Activated CD8-positive, alpha-beta memory T cell treated with anti-CD3 and anti-CD28 coated beads for 4 hours (primary cell): ENCODE measurements around the gene SOX5.

ENCODE experiments used
- DNase-seq, 2 donors: peaks; one replicate each; pipeline ENCODE4 v3.0.0-alpha.2; 2020; ENCODE audit warnings: low read depth in 2 of 2

SOX5 gene

DNA sequence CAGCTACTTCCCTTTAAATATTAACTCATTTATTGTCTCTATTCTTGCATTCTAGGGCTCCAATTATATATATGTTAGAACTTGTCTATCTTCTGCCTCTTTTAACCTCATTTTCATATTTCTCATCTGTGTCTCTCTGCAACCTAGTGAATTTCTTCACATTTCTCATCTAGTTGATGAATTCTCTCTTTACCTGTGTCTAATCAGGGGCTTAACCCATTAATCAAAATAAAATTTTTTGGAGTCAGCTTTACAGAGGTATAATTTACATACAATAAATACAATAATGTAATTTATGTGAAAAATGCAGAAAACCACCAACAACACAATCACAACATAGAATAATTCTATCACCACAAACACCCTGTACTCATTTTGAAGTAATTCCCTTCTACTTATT is 255.2 kb downstream of the SOX5 start:
- DNase-seq = no peak

- no peak for DNase-seq
Observed at GRCh38 chr12:23687947-23688346, 261.5 kb downstream of the SOX5 start.

- DNase-seq = no peak
Observed at GRCh38 chr12:23686095-23686494, 263.4 kb downstream of the SOX5 start.

DNA sequence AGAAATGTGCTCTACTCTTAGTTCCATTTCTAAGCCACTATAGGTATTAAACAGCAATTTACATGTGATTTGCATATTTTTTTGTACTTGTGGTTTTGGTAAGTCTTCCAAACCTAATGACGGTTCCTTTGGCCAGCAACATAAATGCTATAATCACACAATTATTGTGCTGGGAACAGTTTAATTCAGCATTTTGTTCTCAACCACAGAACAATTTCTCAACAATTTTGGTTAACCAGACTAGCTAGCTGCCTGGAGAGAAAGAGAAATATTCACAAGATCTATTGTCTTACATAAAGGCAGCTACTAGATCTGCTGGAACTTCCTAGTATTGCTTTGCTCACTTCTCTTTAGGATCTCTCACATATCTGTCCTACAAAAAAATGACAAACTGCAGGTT is 265.3 kb downstream of the SOX5 start:
- DNase-seq = no peak

DNA sequence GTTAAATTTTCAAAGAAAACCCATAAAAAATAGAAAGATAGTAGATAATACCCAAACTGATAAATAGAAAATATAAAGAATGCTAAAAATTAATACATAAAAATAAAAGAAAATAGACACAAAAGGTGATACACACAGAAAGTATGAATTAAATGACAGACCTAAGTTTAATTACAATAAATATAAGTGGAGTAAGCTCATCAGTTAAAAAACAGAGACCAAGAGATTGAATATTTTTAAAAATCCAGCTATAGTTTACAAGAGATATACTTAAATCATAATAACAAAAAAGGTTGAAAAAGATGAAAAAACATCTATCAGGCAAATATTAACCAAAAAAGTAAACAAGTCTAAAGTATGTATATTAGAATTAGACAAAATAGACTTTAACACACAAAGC is 268.2 kb downstream of the SOX5 start:
- no peak for DNase-seq

GRCh38 chr12:23674064-23674463 is 275.4 kb downstream of the SOX5 start:
- DNase-seq = no peak

DNA sequence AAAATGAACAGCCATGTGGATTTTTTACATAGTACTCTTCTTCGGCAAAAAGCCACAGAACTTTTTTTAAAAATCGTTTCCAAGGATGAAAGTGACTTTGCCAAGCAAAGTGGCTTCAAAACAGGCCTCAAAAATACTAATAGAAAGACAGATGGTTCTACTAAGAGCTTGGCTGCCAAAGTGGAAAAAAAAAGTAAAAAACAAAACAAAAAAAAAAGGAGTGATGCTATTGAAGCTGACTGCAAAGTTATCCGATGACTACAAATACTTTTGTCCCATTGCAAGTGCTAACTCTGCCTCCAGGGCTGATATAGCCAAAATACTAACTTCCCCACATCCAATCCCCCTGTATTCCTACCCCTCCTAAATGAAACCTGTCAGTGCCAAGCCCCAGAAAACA is 277.6 kb downstream of the SOX5 start:
- DNase-seq = no peak

DNA sequence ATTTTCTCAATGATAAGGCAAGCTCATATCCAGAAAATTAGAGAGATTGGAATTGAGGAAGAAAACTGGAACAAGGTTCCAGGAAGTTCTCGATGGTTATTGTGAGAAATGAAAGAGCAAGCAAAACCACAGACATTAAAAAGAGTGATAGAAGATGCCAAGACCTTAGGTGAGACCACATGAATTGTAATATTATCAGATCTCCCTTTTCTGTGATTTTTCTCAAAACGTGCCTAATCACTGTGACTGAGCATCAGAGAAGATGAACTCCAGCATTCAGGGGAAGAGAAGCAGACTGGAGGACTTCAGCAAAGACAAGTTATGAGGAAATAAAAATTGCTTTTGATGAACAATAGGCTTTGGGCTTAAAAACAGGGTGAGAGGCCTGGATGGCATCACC is 278.8 kb downstream of the SOX5 start:
- no peak for DNase-seq

- DNase-seq = no peak
Observed at GRCh38 chr12:23669691-23670090, 279.8 kb downstream of the SOX5 start.

DNA sequence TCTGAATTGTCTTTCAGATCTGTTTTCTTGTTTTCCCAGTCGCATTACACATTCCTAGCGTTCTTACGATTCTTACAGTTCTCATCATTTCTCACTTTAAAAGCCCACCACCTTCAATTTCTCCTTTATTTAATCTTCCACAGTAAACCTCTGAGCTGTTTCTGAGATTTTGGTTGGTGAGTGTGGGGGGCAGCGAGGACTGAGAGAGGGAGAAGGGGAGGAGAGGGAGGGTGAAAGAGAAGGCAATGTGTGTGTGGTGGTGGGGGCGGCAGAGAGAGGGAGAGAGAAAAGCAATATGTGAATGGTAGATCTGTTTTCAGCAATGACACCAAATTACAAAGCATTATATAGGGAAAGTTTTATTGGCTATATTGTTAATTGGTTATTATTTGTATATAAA is 282.6 kb downstream of the SOX5 start:
- no peak for DNase-seq

DNA sequence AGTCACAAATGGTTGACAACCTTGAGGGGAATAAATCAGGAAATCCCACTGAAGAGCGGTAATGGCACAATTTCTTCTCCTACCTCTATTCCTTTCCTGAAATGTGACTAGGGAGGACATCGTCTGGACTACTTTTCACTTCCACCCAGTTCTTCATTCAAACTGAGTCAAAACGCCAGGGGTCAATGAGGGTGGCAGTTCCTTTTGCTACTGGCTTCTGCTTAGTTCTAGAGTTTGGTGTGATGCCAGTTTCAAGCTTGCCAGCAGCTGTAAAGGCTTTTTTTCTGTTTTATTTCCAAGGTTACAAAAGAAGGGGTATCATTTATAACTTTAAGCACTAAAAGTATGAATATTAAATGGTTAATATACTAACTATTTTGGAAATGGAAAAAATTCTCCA is 286.5 kb downstream of the SOX5 start:
- no peak for DNase-seq

GRCh38 chr12:23659131-23659530 is 290.3 kb downstream of the SOX5 start:
- no peak for DNase-seq

DNA sequence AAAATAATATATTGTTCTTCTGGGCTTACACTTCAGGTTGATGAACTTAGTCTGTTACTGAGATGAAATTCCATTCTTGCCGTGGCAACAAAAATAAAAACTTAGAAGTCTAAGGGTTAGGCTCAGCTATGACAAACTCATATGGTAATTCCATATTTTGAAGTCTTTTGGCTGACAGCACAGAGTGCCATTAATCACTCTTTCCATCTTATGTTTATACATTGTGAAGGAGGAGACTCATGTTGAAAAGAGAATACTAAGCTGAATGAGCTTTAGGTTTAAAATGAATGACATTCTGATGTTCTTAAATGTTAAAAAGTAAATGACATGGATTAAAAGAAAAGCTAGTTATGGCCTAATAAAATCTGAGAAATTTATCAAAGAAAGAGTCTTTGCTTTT is 291.9 kb downstream of the SOX5 start:
- DNase-seq = no peak

DNA sequence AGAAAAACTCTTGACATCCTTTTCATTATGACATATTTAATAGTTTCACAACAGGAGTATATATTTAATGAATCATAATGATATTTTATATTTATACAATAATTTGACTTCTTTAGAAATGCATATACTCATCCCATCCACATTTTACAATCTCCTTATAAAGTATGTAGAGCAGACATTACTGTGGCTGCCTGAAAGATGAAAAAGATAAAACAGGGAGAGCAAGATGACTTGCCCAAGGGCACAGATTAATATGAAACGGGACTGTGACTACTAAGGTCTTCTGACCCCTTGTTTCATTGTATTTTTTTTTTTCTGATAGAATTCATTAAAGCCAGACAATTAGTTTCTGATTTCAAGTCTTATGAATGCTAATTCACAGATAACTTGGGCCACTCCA is 293.6 kb downstream of the SOX5 start:
- DNase-seq = no peak

DNA sequence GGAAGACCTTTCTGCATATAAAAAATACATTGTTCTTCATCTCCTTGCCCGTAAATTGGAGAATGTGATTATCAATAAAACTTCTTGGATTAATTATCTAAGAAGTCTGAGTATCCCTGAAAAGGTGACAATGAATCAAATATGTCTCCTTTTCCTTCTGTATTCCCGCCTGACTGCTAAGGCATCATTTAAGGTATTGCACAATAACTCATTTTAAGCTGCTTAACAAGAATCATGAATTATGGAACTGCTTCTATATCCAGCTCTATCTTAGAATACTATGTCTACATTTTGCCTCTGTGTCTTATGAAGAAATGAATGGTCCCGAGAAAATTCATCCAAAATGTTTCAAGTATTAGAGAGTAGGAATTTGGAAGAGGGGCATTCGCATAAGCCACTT is 294.4 kb downstream of the SOX5 start:
- no peak for DNase-seq

GRCh38 chr12:23648546-23648945 is 300.9 kb downstream of the SOX5 start:
- no peak for DNase-seq

DNA sequence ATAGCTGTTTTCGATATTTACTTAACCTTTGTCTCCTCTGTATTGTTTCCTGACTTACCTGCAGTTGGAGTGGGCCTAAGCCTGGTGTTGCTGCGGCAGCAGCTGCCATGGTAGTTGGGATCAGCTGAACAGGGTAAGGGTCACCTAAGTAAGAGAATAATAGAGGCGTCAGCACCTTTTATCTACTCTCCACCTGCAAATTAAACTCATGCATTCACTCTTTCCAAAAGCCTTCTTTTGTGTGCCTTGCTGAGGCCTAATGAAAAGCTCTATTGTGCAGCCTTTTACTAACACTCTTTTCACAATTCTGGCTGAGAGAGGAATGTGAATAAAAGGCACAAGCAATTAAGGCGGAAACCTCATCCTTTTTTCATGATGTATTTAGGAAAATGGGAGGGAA is 308.7 kb downstream of the SOX5 start:
- DNase-seq = no peak

DNA sequence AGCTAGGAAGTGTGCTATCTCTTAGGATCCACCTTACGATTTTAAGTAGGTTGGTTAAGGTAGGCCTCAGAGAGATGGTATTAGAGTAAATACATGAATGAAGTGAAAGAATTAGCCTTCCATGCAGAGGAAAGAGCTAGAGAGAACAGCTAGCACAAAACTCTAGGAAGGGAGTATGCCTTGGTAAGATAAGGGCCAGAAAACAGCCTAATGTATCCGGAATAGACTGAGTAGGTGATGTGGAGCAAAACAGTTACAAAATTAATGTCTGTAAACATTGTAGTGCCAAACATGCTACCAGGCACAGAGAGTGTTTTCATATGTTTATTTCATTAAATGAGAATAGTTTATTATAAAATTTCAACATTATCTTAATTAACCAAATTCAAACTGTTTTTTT is 315.1 kb downstream of the SOX5 start:
- DNase-seq = no peak

DNA sequence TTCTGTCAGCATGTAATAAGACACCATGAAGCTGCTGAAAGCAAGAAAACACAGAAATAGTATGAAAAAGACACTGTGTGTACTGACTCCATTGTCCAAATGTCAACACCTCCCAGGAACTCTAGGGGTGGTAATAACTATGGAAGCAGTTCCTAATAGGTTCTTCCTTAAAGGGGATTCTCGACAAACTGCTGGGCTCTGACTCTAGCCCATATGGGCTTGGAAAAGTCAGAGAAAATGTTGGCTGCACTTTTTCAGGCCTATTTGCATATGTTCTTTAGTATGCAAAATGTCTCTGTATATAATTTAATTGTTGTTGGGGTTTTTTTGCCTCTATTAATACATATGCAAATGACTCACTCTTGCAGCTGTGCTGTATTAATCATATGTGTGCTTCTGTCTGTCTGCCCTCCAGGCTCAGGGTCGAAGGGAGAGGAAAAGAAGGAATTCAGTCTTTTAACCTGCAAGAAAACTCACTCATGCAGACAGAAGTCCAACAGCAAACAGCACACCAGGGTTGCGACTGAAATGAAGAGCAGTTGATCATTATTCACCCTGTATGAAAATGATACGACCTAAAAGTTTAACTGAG is 317.6 kb downstream of the SOX5 start:
- DNase-seq = no peak

DNA sequence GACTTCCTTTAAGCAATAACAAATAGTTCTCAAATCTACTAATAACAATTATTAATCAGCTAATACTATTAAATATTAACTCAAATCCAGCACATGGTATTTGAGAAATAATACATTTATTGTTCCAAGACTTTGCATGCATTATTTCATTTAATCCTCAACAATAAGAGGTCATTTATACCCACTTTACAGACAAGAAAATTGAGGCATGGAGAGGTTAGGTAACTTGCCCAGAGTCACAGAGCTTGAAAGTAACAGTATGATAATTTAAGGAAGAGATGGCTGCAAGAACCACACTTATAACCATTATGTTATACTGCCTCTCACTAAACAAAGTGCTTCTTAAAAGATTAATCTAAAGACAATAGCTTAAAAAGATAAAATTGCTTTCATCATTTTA is 318.9 kb downstream of the SOX5 start:
- DNase-seq = no peak

DNA sequence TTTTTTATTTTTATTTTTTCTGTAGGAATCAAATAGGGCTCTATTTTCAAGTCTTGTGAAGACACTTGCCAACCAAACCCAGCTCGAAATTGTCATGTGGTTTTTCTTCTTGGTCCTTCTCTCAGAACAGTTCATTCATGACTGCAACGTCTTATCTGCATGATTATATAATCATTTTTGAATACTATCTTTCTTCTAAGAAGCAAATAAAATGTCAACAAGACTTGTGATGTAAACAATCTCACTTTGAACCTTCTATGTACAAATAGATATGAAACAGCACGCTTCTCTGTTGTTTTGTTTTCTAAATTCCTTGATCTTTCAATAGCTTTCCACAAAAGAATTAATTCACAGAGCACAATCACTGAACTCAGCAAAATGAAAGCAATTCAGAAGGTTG is 320.7 kb downstream of the SOX5 start:
- DNase-seq = no peak

- DNase-seq = no peak
Observed at GRCh38 chr12:23626791-23627190, 322.7 kb downstream of the SOX5 start.

DNA sequence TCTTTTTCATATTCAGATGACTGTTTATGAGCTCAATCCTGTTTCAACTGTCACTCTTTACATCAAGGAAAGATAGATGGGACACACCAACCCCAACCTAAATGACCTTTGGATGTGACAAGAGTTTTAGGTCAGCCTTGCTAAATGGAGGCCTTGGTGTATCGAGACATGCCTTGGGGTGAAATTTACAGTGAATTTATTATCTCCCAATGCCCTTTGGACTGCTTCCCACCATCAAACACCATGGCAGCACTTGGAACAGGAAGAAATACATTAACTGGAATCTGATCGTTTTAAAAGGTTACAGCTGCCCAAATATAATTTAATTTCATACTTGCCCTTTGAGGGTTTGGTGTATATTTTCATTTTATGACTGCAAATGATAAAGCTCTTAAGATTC is 327.6 kb downstream of the SOX5 start:
- DNase-seq = no peak

DNA sequence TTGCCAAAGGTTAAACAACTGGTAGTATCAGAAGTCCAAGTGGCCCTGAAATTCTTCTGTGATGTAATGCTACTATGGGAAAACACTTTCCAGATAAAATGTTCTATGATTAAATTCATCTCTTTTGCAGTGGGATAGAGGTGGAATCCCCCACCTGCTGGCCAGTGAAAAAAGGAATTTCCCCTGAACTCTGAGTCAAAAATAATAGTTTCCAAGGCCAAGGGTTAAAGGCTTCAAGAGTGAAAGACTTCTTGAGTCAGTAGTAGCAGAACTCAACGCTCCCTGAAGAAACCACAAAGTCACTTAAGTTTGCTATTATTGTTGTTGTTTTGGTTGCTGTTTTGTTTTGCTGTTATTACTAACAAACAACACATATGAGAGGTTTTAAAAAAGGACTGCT is 330.8 kb downstream of the SOX5 start:
- no peak for DNase-seq

DNA sequence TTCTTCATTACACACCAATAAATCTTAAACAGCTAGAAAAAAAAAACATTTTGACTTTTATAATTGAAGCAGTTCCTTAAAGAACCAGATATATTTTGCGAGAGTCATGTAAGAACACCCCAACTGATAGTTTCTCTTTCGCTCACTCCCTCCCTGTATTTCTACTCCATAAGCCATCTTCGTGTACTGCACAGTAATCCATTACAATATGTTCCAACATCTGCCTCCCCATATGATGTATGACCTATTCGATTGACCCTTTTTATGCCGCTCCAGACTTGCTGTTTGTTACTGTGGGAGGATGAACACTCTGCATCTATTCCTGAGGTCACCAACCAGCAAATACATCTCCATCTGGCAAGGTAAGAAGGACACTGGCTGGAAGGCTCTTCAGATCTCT is 331.7 kb downstream of the SOX5 start:
- DNase-seq = no peak
